Right lobe of liver (tissue), 6 donors: ENCODE measurements around the gene CASZ1. TPM values are rescaled to one million over a fixed set of nuclear protein-coding genes. Genes with fewer than 3 reads are reported as not detected.
A peak's percentile ranks its signal among the peaks of the same experiment; 100 is the strongest.

Experiments
- ATAC-seq, 4 donors: fragments of 200-7000 bp; cut with Tn5 transposase; one replicate each; pipeline ENCODE4 v1.9.1; 2020; ENCODE audit warnings: mild to moderate bottlenecking in 4 of 4, moderate library complexity in 4 of 4
- DNase-seq, 3 donors: peaks; one replicate each; pipeline ENCODE4 v3.0.0-alpha.2; 2020
- H3K27ac ChIP-seq, 3 donors: fragments of 200-600 bp; one replicate each; pipeline ENCODE4 v1.8.0; 2022
- H3K27me3 ChIP-seq, 2 donors: fragments of 200-600 bp; one replicate each; pipeline ENCODE4 v1.8.0; 2022
- H3K36me3 ChIP-seq, 4 donors: fragments of 200-600 bp; sonication (generic) in 1 of 4; one replicate each; pipeline versions ENCODE4 v1.5.1 to v1.8.0; 2017 to 2022; ENCODE audit warnings: control low read depth in 1 of 4
- H3K4me1 ChIP-seq, 4 donors: fragments of 200-600 bp; sonication (generic) in 1 of 4; one replicate each; pipeline versions ENCODE4 v1.5.1 to v1.8.0; 2017 to 2022; ENCODE audit warnings: control low read depth in 1 of 4
- H3K4me3 ChIP-seq, 3 donors: fragments of 200-600 bp; one replicate each; pipeline ENCODE4 v1.8.0; 2022
- H3K9me3 ChIP-seq, 4 donors: fragments of 200-600 bp; sonication (generic) in 1 of 4; one replicate each; pipeline versions ENCODE4 v1.5.1 to v1.8.0; 2017 to 2022; ENCODE audit warnings: control low read depth in 1 of 4
- POLR2A ChIP-seq: fragments of 450-650 bp; IDR thresholded peaks from one replicate; pipeline ENCODE4 v1.6.1; 2017; ENCODE audit warnings: antibody characterized with exemption, mild to moderate bottlenecking
- WGBS: methylation state at CpG from one replicate; pipeline ENCODE4 v1.1.6; 2018; ENCODE audit warnings: low coverage, low lambda C conversion rate; ENCODE audit not compliant: insufficient coverage; ENCODE audit errors: missing lambda C conversion rate; 5-methylcytosine and 5-hydroxymethylcytosine counted together
- intact Hi-C, 2 donors: fragments of 100-400 bp; cut with DNase I; formaldehyde crosslinking; loops; one replicate each; pipeline versions ENCODE4 v1.11.2 to v1.14.1; 2022
- total RNA-seq, 6 experiments: library from RNA; depleted of rRNA in 2 of 6; stranded (reverse); fragments of >200 nt in 2 of 6; fragmentation: NEBNext Ultra II Directional in 3 of 6; extraction: Animal tissue kit (Norgen Biotek cat#: 25700) in 3 of 6; gene quantifications; one replicate each; pipeline versions ENCODE4 v1.1.0 to v1.2.4, GENCODE V29; 2016 to 2023
- TF ChIP-seq, protein P1 (sequence below), 4 donors: fragments of 200-600 bp in 3 of 4; fragments of 450-650 bp in 1 of 4; IDR thresholded peaks; one replicate each; pipeline versions ENCODE4 v1.5.1 to v1.8.0; 2016 to 2022; ENCODE audit warnings: antibody characterized with exemption in 4 of 4, mild to moderate bottlenecking in 2 of 4
- donor health status: DM: no; HTN: yes; CAD: no.
- donor health status: DM: no; HTN: no; CAD: no.
- donor health status: DM: no; HTN: no; CAD: no.
- donor health status: DM: no; HTN: yes; CAD: no.
- donor health status: DM: no; HTN: yes; CAD: no.

CASZ1 gene
- total RNA-seq, 6 experiments from 2014 or later = 3.1 to 10.1 (median 5.3) TPM

DNA sequence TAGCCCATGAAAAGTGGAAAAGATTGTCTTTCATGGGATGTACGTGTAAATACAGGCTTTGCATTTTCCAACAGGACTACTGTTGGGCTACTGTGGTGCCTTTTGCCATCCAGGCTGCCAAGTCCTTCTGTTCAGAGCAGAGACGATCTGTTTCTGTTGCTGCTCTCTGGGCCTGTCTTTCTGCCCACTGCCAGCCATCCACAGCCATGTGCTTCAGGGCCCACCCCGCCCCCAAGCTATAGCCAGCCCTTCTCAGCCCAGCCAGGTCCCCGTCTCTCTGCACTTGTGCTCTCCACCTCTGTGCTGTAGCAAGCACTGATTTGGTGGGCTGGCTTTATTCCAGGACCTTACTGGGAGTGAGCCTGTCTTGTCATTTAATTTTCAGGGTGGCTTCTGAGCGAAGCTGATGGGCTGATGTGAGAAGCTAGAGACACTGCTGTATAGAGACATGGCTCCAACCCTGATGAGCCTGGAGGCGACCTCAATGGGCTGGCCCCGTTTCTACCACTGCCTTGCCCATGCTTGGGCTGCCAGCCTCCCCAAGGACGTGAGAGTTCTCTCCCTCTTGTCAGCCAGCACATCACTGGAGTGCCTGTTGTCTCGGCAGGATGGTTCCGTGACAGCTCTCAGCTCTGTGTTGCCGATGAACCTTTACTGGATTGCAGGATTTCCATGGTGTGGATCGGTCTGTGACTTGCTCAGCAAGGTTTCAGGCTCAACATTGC, 183.8 kb downstream of the CASZ1 start:
- intact Hi-C loops = no loop called here
- 100% methylated on average over 3 of the region's 12 CpGs for WGBS

DNA sequence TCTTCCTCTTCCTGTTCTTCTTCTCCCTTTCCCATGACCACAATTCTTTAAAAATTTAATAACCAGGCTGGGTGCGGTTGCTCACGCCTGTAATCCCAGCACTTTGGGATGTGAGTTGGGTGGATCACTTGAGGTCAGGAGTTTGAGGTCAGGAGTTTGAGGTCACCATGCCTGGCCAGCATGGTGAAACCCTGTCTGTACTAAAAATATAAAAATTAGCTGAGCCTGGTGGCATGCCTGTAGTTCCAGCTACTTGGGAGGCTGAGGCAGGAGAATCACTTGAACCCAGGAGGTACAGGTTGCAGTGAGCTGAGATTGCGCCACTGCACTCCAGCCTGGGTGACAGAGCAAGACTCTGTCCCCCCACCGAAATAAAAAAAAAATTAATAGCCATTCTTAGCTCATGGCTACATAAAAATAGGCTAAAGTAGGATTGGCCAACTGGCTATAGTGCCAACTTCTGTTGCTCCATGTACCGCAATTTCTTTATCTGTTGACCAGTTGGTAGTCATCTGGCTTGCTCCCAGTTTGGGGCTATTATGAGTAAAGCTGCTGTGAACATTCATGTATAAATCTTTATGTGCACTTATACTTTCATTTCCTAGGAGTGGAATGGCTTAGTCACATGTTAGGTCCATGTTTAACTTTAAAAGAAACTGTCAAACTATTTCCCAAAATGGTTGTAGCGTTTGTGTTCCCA, 185.4 kb downstream of the CASZ1 start:
- no peak overlapping the region for H3K4me3 ChIP-seq
- peak; percentile 55 to 74 (median 66) for ATAC-seq
- TF ChIP-seq POLR2A = no peak
- TF ChIP-seq, protein P1, sequence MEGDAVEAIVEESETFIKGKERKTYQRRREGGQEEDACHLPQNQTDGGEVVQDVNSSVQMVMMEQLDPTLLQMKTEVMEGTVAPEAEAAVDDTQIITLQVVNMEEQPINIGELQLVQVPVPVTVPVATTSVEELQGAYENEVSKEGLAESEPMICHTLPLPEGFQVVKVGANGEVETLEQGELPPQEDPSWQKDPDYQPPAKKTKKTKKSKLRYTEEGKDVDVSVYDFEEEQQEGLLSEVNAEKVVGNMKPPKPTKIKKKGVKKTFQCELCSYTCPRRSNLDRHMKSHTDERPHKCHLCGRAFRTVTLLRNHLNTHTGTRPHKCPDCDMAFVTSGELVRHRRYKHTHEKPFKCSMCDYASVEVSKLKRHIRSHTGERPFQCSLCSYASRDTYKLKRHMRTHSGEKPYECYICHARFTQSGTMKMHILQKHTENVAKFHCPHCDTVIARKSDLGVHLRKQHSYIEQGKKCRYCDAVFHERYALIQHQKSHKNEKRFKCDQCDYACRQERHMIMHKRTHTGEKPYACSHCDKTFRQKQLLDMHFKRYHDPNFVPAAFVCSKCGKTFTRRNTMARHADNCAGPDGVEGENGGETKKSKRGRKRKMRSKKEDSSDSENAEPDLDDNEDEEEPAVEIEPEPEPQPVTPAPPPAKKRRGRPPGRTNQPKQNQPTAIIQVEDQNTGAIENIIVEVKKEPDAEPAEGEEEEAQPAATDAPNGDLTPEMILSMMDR (IDR thresholded peaks at IDR 0.05) = no peak
- intact Hi-C loops = no loop called here
- H3K27ac ChIP-seq = no peak overlapping the region
- H3K36me3 ChIP-seq = no peaks in the 10 kb centered on the region
- peaks cover 0 to 10% (median 3%) of the 10 kb centered on the region in 4 donors for H3K4me1 ChIP-seq
- H3K27me3 ChIP-seq = no peaks in the 10 kb centered on the region
- H3K9me3 ChIP-seq = no peaks in the 10 kb centered on the region
- no peak for DNase-seq
- 29% methylated on average over 5 of the region's 6 CpGs for WGBS

More for the DNA sequence above, 183.8 kb downstream of the CASZ1 start:
- DNase-seq (no peak), ATAC-seq (no peak)
- TF ChIP-seq POLR2A = no peak
- TF ChIP-seq, protein P1 (IDR thresholded peaks at IDR 0.05) = no peak
- Histone ChIP-seq H3K4me1 (peaks cover 0 to 10% (median 3%) of the 10 kb centered on the region in 4 donors), H3K27ac (no peak overlapping the region), H3K36me3 (no peaks in the 10 kb centered on the region), H3K9me3 (no peaks in the 10 kb centered on the region), H3K27me3 (no peaks in the 10 kb centered on the region), H3K4me3 (no peak overlapping the region)

DNA sequence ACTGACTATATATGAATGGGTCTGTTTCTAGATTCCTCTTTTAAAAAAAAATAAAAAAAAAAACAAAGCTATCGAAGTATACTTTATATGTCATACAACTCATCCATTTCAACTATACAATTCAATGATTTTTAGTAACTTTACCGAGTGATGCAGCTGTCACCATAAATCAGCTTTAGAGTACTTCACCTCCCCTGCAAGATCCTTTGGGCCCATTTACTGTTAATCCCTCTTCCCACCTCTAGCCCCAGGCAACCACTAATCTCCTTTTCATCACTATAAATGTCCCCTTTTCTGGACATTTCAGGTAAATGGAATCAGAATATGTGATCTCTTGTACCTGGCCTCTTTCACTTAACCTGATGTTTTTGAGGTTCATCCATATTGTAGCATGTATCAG, 187.8 kb downstream of the CASZ1 start:
- H3K9me3 ChIP-seq = no peaks in the 10 kb centered on the region
- TF ChIP-seq POLR2A = no peak
- TF ChIP-seq, protein P1 (IDR thresholded peaks at IDR 0.05) = no peak
- WGBS = 100% methylated on average over 2 of the region's 2 CpGs

DNA sequence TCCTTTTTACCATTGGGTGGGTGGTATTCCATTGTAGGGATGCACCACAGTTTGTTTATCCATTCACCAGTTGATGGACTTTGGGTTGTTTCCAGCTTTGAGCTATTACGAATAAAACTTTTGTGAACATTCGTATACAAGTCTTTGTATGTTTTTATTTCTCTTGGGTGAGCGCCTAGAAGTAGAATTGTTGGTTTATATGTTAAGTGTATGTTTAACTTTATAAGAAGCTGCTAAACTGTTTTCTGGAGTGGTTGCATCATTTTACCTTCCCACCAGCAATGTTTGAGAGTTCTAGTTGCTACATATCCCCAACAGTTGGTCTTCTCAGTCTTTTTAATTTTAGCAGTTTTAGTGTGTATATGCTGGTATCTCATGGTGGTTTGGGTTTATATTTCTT, 189.2 kb downstream of the CASZ1 start:
- H3K27me3 ChIP-seq = no peaks in the 10 kb centered on the region
- H3K9me3 ChIP-seq = no peaks in the 10 kb centered on the region
- 68% methylated on average over 3 of the region's 3 CpGs for WGBS
- DNase-seq = no peak
- ATAC-seq = no peak
- intact Hi-C loops = no loop called here
- TF ChIP-seq, protein P1 (IDR thresholded peaks at IDR 0.05) = no peak
- no peak for TF ChIP-seq POLR2A
- no peak overlapping the region for H3K4me3 ChIP-seq
- H3K27ac ChIP-seq = no peak overlapping the region
- no peaks in the 10 kb centered on the region for H3K36me3 ChIP-seq
- H3K4me1 ChIP-seq = peaks cover 0 to 20% (median 5%) of the 10 kb centered on the region in 4 donors

More for the DNA sequence above, 187.8 kb downstream of the CASZ1 start:
- DNase-seq = no peak
- no peak overlapping the region for H3K4me3 ChIP-seq
- intact Hi-C loops = no loop called here
- no peak for ATAC-seq
- peaks cover 0 to 10% (median 3%) of the 10 kb centered on the region in 4 donors for H3K4me1 ChIP-seq
- no peak overlapping the region for H3K27ac ChIP-seq
- no peaks in the 10 kb centered on the region for H3K27me3 ChIP-seq
- H3K36me3 ChIP-seq = no peaks in the 10 kb centered on the region
